A673 (cell line): ENCODE results near the gene PPFIBP1.

Experiments used
- CTCF ChIP-seq: fragments of 300-800, 200-600 bp; sonication (generic); conservative IDR thresholded peaks from 2 replicates; pipeline ENCODE4 v1.5.1; 2017; ENCODE audit warnings: low read depth, mild to moderate bottlenecking, antibody characterized with exemption, low read length, moderate library complexity, mixed read lengths
- EZH2 ChIP-seq: fragments of 200-600 bp; sonication (generic); IDR thresholded peaks from 2 replicates; pipeline ENCODE4 v1.6.1; 2017; ENCODE audit warnings: borderline replicate concordance, low read depth, mild to moderate bottlenecking, mixed read lengths, antibody characterized with exemption, low read length; ENCODE audit not compliant: poor library complexity, severe bottlenecking

GRCh38 chr12:27534765-27535161 lies 10.8 kb downstream of the PPFIBP1 start:
- TF ChIP-seq CTCF = no peak
- no peak for TF ChIP-seq EZH2
